GM19239 (cell line): ENCODE measurements around the gene ACTN4.

Experiments used
- DNase-seq: peaks from one replicate; pipeline ENCODE4 v3.0.0; 2011; ENCODE audit warnings: low spot score; ENCODE audit not compliant: insufficient read length
- FAIRE-seq: peaks from 2 replicates; lab custom pipeline; 2011; peaks lifted over from hg19 to GRCh38; lab: Jason Lieb, UNC

The ACTN4 gene

DNA sequence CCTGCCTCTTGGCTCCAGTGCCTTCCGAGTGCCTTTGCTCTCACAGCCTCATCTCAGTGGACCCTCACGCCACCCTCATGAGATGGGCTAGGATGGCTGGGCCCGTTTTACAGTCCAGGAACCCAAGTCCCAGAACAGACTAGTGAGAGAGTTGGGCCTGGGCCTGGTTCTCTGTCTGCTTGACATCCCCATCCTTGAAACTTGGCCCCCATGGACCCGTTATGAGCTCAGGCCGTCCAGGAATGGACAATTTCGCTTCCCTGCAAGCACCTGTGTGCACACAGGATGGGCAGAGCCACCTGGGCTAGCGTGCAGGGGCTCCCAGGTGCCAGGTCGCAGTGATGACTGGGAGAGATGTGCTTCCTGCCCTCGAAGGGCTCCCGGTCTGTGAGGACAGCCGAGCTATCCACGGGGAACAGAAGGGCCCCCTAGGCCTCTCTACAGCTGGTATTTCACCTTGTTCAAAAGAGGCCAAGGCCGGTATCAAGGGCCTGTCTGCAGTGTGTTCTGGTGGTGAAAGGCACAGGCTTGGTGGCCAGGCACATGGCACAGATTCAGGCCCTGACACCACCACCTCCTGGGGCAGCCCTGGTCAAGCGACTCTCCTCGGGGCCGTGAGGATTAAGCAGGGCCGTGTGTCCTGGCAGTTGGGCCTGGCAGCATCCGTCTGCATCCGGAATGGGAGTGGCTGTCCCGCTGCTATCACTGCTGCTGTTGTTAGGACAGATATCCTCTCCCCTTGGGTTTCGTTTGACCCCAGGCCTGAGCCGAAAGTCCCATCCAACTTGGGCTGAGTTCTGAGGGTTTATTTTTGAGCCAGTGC is 58.0 kb downstream of the ACTN4 start:
- no peak for FAIRE-seq
- no peak for DNase-seq

DNA sequence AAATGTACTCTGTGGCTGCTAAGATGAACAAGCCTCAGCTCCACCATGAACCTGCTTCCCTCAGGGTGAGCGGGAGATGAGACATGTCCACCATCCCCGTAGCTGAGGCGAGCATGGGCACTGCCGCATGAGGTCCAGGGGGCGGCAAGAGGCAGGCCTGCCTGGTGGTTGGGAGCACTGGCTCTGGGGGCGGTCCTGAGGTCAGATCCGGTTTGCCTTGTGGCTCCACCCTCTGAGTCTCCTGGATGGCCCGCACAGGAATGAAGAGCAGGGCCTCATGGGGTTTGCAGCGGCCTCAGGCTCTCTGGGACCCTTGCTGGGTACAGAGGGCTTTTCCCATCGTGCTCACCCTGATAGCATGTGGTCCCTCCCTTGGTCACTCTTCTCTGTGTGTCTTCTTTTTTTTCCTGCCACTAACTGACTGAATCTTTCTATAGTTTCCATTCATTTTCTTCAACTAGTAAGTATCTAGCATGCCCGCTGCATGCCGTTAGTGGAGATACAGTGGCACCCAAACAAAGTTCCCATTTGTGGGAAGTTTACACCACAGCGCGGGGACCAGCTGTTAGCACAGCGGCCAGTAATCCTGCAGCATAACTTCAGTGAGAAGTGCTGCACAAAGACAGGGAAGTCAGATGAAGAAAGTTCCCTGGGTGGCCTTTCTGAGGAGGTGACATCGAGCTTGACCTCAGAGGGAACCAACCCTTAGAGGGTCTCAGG is 59.5 kb downstream of the ACTN4 start:
- DNase-seq (no peak), FAIRE-seq (no peak)

DNA sequence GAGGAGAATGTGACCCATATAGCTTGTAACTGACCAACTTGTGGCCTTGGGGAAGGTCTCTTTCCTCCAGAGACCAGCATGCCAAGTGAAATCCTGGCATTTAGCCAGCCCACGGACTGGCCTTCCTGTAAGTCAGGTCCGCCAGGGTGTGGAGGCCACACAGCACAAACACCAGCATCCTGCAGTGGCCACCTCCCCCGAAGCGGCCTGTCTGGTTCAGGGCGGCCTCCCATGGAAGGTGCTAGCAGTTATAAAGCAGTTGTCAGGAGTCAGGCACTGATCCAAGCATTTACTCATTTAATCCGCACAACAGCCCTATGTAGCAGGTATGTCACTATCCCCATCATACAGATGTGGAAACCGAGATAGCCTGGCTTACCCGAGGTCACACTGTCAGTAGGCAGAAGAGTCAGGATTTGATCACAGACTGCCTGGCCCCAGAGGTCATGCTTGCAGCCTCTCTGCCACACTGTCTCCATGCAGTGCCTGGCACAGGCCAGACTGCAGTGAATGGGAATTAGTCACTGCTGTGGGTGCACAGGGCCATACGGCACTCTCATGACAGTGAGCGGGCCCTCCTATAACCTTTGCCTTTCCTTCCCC is 60.2 kb downstream of the ACTN4 start:
- FAIRE-seq (no peak), DNase-seq (no peak)

DNA sequence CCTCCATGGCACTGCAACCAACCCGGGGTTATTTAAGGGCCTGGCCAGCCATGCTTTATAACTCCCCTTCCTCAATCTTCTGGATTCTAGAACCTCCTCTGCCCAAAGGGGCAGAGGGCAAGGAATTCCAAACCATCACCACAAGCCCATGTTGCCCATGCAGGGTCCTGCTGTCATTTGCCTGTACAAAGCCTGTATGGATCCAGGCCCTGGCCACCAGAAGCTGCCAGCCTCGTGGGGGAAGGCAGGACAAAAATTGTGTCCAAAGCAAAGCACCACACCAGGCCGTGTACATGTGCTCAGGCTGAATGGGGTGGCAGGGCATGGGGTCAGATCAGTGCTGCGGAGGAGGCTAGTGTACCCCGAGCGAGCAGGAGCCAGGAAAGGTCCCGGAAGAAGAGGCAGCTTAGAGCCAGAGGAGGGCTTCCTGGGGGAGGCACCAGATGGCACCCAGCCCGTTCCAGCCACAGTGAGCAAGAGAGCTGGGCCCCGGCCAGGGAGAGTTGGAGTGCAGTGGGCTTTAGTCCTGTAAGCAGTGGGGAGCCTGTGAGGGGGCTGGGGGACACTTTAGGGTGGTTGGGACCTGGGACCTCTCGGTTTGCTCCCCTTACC is 61.1 kb downstream of the ACTN4 start:
- DNase-seq, result no peak
- FAIRE-seq, result no peak

DNA sequence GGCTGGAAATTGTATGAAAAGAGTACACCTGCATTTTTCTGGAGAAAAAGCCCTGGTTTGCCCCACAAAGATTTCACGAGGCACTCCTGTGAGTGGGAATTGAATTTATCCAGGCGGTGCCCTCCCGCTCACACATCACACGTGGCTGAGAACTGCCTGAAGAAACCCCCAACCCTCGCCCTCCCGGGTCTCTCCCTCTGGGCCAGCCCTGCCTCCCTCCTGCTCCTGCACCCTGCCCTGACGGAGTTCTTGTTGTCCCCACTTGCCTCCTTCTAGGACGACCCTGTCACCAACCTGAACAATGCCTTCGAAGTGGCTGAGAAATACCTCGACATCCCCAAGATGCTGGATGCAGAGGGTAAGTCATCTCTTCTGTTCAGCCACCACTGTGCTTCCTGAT is 61.7 kb downstream of the ACTN4 start:
- no peak for DNase-seq
- no peak for FAIRE-seq

DNA sequence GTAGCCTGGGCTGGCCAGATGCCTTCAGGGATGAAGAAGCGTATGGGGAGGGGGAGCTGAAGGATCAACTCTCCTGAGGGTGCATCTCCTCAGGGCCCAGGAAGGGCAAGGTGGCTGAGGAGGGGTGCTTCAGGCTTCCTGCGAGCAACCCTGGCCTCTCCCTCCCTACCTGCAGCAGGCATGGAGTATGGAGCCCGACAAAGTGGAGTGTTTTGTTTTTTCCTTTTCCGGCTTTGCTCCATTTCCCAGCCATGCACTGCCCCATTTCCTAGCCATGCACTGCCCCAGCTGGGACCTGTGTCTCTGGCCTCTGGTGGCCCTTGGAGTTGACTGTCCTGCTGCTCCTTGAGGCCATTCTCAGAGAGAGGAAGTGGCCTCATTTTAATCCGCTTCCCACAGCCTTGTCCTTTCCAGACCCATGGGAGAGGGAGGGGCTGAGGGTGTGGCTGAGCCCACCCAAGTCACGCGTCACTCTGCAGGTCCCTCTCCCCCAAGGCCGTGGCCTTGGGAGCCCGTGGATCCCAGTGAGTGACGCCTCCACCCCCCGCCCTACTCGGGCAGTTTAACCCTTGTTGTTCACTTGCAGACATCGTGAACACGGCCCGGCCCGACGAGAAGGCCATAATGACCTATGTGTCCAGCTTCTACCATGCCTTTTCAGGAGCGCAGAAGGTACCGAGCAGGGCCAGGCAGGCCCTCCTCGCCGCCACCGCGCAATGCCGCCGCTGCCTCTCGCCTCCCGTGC is 62.4 kb downstream of the ACTN4 start:
- FAIRE-seq (no peak), DNase-seq (no peak)

DNA sequence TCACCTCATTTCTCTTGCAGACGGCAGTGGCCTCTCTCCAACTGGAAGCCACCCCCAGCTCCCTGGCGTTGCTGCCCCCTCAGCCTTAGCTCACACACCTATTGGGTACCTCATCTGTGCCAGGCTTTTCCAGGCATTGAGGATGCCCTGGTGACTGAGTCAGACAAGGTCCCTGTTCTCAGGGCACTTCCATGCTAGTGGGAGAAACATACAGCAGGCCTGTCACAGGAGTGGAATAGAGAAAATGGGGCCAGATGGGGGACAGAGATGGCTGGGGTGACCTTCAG is 62.9 kb downstream of the ACTN4 start:
- DNase-seq (no peak), FAIRE-seq (no peak)

DNA sequence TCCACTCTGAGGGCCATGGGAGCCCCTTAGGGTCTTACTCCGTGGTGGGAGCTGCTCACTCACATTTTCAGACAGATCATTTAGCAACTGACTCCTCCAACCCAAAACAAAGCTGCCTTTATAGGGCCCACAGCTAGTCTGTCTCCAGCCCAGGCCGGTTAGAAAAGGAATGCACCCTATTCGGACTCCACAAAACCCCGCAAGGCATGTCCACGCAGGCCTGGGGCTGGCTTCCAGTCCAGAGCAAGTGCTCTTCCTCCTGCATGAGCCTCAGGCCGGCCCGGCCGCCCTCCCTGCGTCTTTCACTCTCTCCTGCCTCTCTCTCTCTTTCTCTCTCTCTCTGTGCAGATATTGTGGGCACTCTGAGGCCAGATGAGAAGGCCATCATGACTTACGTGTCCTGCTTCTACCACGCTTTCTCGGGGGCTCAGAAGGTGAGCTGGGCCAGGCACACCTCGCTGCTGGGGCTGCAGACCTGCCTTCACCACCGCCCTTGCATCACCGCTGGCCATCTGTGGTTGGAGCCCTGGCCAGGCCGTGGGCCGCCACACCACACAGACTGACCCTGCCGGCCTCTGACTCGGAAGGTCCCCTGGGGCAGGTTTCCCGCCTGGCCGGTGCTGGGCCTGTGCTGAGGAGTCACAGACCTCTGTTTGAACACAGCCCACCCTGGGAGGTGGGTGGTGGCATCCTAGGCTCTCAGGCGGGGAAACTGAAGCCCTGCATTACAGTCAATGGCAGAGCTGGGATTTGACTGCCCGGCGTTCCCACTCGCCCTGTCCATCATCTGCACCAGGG is 63.7 kb downstream of the ACTN4 start:
- FAIRE-seq, result no peak
- DNase-seq, result no peak

DNA sequence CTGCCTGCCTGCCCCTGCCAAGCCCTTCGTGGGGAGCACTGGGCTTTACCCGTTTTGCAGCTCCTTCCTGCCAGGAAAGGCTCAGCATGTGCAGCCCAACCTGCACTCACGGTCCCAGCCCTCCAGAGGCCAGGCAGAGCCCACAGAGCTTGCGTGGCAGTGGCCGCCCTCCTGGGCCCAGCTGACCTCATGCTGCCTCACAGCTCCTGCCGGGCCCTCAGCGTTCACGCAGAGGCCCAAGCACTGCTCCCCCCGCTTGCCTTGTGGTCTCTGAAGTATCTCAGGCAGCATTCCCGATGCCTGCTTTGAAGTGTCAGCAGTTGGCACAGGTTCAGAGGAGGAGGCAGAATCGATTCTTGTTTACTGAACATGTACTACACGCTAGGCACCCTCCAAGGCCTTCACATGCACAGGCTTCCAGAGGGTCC is 64.3 kb downstream of the ACTN4 start:
- DNase-seq, result no peak

DNA sequence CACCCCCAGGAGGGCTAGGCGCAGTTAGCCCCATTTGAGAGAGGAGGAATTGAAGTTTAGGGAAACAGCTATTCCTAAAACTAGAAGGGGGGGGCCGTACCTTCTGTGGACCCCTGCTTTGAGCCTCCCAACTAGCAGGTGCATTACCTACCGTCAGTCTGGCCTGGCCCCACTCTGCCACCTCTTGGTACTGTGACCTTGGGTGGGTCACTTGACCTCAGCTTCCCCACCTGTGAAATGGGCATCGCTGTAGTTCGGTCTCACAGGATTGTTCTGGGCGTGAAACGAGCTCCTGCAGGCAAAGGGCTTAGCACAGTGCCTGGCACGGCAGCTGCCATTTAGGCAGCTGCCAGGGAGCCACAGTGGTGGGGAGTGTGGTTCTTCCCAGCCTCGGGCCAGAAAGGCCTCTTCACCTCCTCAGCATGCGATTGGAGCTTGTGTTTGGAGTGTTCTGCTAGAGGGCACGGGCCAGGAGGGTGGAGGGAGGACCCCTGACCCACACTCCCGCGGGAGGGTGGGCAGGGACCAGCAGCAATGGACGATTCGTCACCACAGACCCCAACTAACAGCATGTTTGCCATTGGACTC is 64.8 kb downstream of the ACTN4 start:
- no peak for FAIRE-seq
- DNase-seq, result no peak

More for the DNA sequence above, 64.3 kb downstream of the ACTN4 start:
- no peak for FAIRE-seq

DNA sequence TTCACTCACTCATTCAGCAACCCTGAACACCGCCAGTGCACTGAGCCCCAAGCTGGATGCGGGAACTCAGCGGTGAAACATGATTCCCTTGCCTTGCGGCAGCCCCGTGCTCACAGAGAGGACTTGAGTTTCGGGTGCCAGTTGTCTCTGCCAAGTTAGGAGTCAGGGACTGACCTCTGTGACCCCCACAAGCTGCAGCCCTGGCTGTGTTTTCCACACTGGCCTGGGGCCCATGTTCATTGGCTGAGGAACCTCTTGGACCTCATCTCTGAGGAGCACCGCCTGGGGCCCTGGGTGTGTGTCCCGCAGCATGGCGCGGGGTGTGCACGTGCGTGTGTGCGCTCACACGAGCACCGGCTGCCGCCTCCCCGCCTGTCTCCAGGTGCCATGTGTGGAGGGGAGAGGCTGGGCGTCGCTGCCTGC is 65.8 kb downstream of the ACTN4 start:
- no peak for FAIRE-seq
- DNase-seq, result no peak

DNA sequence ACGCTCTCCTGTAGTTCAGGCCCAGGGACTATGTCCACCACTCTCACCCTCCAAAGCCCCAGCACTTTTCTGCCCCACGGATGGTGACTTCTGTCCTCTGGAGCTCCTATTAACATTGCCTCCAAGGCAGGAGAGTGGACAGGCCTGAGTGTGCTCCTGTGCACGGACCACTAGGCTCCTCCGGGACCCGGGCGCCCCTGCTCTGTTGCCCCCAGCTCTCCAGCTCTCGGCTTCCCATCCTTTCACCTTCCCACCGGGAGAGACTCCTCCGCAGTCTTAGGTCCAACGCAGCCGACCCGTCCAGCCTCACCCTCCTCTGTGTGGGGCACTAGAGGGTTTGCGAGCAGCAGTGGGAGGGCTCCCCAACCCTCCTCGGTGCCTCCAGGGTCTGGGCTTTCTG is 66.4 kb downstream of the ACTN4 start:
- no peak for DNase-seq
- FAIRE-seq, result no peak

DNA sequence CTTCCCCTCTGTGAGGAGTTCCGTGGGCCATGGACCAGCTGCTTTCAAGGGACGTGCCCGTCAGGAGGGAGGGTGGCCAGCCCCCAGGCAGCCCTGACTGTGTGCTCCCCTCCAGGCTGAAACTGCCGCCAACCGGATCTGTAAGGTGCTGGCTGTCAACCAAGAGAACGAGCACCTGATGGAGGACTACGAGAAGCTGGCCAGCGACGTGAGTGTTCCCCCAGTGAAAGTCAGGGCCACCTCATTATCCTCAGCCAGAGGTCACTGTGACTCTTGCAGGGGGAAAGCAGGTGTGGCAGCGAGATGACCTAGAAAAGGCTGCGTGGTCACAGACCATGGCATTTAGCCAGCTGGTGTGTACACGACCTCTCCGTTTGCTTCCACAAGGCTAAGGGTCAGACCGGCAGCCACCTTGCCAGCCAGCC is 66.9 kb downstream of the ACTN4 start:
- DNase-seq, result no peak

DNA sequence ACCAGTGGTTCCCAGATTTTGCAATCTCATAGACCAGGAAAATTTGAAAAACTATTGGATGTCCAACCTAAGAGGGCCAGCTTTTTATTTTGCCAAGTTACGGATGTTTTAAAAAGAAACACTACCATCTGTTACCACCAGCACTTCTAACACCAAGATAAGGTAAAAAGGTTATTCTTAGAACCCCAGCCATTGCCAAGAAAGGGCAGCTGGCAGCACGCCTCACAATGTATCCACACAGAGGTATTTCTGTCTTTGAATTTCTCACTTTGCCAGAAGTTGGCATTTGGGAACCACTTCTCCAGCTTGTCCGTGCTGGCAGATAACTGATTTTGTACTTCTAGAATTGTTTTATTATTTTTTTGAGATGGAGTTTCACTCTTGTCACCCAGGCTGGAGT is 68.1 kb downstream of the ACTN4 start:
- FAIRE-seq (no peak), DNase-seq (no peak)

More for the DNA sequence above, 66.9 kb downstream of the ACTN4 start:
- FAIRE-seq, result no peak

DNA sequence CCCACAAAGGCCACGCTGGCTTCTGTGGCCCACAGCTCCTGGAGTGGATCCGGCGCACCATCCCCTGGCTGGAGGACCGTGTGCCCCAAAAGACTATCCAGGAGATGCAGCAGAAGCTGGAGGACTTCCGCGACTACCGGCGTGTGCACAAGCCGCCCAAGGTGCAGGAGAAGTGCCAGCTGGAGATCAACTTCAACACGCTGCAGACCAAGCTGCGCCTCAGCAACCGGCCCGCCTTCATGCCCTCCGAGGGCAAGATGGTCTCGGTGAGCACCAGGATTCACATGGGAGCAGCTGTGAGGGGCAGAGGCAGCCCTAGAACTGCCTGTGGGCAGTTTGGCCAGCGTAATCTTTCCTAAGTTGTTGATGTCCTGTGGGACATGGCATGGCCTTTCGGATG is 69.6 kb downstream of the ACTN4 start:
- FAIRE-seq (no peak), DNase-seq (no peak)

DNA sequence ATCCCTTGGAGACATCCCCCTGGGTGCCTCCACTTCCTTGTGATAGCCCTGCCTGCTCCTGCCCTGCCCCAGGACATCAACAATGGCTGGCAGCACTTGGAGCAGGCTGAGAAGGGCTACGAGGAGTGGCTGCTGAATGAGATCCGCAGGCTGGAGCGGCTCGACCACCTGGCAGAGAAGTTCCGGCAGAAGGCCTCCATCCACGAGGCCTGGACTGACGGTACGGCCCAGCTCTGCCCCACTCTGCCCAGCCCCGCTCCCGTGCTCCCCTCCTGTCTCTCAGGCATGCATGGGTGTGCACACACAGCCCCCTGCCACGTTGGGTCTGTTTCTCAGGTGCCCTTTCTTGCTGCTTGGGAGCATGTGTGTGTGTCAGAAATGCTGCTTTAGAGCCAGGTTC is 70.4 kb downstream of the ACTN4 start:
- DNase-seq (no peak), FAIRE-seq (no peak)

DNA sequence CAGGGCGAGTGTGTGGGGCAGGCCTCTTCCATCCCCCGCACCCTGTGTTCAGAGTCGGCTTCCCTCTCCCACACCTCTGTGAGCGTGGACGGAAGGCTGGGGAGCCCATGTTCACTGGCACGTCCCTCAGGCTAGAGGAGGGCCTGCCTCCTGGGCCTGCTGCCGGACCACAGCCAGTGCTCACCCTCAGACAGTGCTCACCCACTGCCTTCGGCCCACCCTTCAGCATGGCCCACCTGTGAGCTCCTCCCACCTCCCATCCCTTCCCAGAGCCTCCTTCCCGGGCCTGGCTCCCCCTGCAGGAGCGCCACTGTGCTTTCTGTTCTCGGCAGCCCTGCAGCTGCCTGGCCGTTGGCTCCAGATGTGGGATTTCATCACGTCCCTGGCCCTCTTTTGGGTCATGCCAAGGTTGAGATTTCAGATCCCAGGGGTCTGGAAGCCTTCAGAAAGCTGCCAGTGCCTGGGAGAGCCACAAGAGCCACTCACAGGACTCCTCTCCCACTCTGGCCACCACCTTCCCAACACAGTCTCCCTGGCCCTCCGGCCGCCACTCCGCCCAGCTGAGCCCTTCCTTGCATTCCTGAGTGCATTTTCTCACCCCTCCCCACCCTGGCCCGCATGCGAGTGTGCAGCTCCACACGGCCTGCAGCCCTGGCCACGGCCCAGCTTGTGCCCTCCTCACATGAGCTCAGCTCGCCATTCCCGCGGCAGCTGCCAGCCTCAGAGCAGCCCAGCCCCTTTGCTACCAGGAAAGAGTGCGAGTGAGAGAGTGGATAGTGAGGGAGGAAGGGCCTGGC is 71.5 kb downstream of the ACTN4 start:
- FAIRE-seq, result no peak
- no peak for DNase-seq

DNA sequence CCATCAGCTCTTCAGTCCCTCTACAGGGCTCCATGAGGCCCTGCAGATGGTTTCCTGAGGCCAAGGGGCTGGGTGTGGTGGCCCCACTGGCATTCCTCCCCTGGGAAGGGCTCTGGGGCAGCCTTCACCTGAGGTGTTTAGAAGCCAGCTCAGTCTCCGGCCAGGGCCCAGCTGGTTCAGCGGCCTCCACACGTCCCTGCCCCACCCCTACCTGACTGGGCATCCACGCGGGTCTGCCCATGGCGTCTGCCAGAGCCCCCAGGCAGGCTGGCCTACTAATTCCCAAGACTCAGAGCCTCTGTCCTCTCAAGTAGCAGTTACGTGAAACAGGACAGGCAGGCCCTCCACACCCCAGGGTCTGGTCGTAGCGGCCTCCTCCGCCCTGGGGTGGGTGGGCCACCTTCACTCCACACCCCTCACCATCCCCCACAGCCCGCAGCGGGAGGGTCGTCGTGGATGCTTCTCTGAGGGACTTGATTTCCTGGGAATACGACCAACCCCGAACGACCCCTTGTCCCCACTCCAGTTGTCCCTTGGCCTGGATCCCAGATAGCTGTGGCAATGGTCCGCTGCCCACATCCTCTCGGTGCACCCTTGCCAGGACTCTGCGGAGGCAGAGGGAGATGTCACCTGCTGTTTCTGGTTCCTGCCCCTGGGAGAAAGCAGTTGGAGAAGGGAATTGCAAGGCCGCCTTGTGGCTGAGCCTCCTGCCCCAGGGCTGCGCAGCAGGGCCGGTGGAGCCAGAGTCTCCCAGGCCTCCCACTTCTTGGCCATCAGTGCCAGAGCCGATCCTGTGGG is 72.5 kb downstream of the ACTN4 start:
- DNase-seq (no peak), FAIRE-seq (no peak)
